T-cell (primary cell): ENCODE measurements around the gene NRSN2. TPM values are rescaled to one million over a fixed set of nuclear protein-coding genes. Genes with fewer than 3 reads are reported as not detected.
"Not testable (repeated sequence)": the region's sequence is repeated elsewhere in the genome, so short reads cannot be mapped to it uniquely, and the experiment has no call there.

Experiments used
- ATAC-seq, 4 experiments: fragments of 200-7000 bp in 3 of 4; fragments of 150-1000 bp in 1 of 4; cut with Tn5 transposase; replicated peaks in 1 of 4; 1 replicate in 3 of 4; 2 replicates in 1 of 4; pipeline ENCODE4 v1.10.0; 2021; ENCODE audit warnings: moderate library complexity in 3 of 4, mild to moderate bottlenecking in 2 of 4, moderate number of reproducible peaks in 1 of 4
- CTCF ChIA-PET, 2 donors: fragments of 300-600 bp; sonication (Branson Sonifier 250); formaldehyde crosslinking; loops; one replicate each; lab custom pipeline; 2022; ENCODE audit warnings: antibody characterized with exemption in 2 of 2; lab: Charles Lee
- POLR2A ChIA-PET, 2 donors: fragments of 300-600 bp; sonication (Branson Sonifier 250); formaldehyde crosslinking; loops; one replicate each; lab custom pipeline; 2022; ENCODE audit warnings: antibody characterized with exemption in 2 of 2; lab: Charles Lee
- DNase-seq, 35 experiments: peaks; one replicate each; pipeline versions ENCODE4 v3.0.0 to v3.0.0-alpha.2; 2013 to 2023
- H3K27ac ChIP-seq: one replicate; pipeline ENCODE4 v1.5.1; 2013; ENCODE audit warnings: low read length
- H3K27me3 ChIP-seq, 2 experiments: replicated peaks in 1 of 2; 1 replicate in 1 of 2; 2 replicates in 1 of 2; pipeline versions ENCODE4 v1.6.1 to v1.7.0; 2013; ENCODE audit warnings: low read length in 1 of 2, mixed read lengths in 1 of 2; ENCODE audit not compliant: control insufficient read depth in 2 of 2, insufficient read depth in 2 of 2; ENCODE audit errors: extremely low read depth in 1 of 2
- H3K36me3 ChIP-seq, 2 donors: 1 replicate in 1 of 2; 2 replicates in 1 of 2; pipeline versions ENCODE4 v1.6.1 to v1.7.0; 2013; ENCODE audit warnings: low read length in 1 of 2; ENCODE audit not compliant: control insufficient read depth in 2 of 2, insufficient read depth in 1 of 2; ENCODE audit errors: extremely low read depth in 1 of 2
- H3K4me1 ChIP-seq, 2 experiments: 1 replicate in 1 of 2; 2 replicates in 1 of 2; pipeline versions ENCODE4 v1.6.1 to v1.7.0; 2013; ENCODE audit warnings: low read length in 2 of 2, mixed read lengths in 1 of 2; ENCODE audit not compliant: insufficient read depth in 2 of 2, control insufficient read depth in 1 of 2; ENCODE audit errors: extremely low read depth in 1 of 2
- H3K4me3 ChIP-seq, 2 donors: 1 replicate in 1 of 2; 2 replicates in 1 of 2; pipeline versions ENCODE4 v1.5.1 to v1.7.0; 2013; ENCODE audit warnings: mild to moderate bottlenecking in 2 of 2, low read length in 1 of 2, moderate library complexity in 1 of 2; ENCODE audit not compliant: control insufficient read depth in 1 of 2; ENCODE audit errors: extremely low read depth in 1 of 2
- H3K9me3 ChIP-seq: 2 replicates; pipeline ENCODE4 v1.7.0; 2013
- H3K27ac Mint-ChIP-seq, 2 donors: one replicate each; pipeline ENCODE4 v1.8.0; 2020 to 2021; ENCODE audit warnings: mild to moderate bottlenecking in 2 of 2, mixed read lengths in 2 of 2
- H3K27me3 Mint-ChIP-seq, 2 donors: one replicate each; pipeline ENCODE4 v1.8.0; 2021 to 2022; ENCODE audit warnings: mixed read lengths in 2 of 2
- H3K36me3 Mint-ChIP-seq: one replicate; pipeline ENCODE4 v1.8.0; 2021; ENCODE audit warnings: mixed read lengths
- H3K4me1 Mint-ChIP-seq, 3 donors: one replicate each; pipeline ENCODE4 v1.8.0; 2020 to 2022; ENCODE audit warnings: mixed read lengths in 3 of 3, mild to moderate bottlenecking in 1 of 3
- H3K4me3 Mint-ChIP-seq, 3 donors: one replicate each; pipeline ENCODE4 v1.8.0; 2020 to 2022; ENCODE audit warnings: mild to moderate bottlenecking in 3 of 3, mixed read lengths in 3 of 3, moderate library complexity in 3 of 3
- H3K9me3 Mint-ChIP-seq, 3 donors: one replicate each; pipeline ENCODE4 v1.8.0; 2020 to 2022; ENCODE audit warnings: mixed read lengths in 3 of 3
- WGBS: methylation state at CpG from one replicate; pipeline ENCODE4 v1.1.5; 2013; ENCODE audit warnings: missing lambda C conversion rate; ENCODE audit not compliant: insufficient coverage; 5-methylcytosine and 5-hydroxymethylcytosine counted together
- total RNA-seq, 35 experiments: library from RNA in 6 of 35; stranded (reverse) in 6 of 35; fragments of 120-200 nt in 1 of 35; gene quantifications; one replicate each; pipeline versions ENCODE4 v1.2.1 to v1.2.4 and lab custom pipeline; 2013 to 2026

Gene NRSN2
- total RNA-seq, 5 donors from 2014 or later (not counting 1 experiment from before 2014, with no cell fraction given), result 0.70 to 1.8 (median 1.3) TPM

DNA sequence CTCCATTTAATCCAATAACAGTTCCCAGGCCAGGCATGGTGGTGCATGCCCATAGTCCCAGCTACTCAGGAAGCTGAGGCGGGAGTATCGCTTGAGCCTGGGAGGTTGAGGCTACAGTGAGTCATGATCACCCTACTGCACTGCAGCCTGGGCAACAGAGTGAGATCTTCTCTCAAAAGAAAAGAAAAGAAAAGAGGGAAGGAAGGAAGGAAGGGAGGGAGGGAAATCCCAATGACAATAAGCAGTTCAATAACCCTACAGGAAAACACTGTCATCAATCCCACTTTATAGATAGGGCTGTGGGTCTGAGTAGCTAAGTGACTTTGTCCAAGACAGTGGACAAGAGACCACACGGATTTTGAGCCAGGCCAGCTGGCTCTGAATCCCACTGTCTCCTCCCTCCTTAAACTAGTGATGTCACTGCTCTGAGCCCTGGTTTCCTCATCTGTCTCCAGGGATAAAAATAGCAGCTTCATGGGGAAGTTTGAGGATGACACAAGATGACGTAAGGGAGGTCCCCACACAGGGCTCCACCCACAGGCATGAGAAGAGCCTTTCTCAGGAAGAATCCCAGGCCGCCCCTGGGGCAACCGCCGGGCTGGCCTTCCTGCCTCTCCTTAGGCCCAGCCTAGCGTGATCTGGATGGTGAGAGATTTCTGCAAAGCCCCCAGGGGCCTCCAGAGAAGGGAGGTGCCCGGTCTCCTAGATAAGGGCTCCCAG is 26.4 kb downstream of the NRSN2 start:
- Histone ChIP-seq H3K4me1 (peaks cover 4 to 7% of the 10 kb centered on the region in 2 experiments), H3K9me3 (no peaks in the 10 kb centered on the region), H3K27ac (no peak overlapping the region), H3K36me3 (no peaks in the 10 kb centered on the region), H3K27me3 (peaks cover 0 to 2% of the 10 kb centered on the region in 2 experiments), H3K4me3 (no peak overlapping the region)
- Mint-ChIP-seq H3K9me3 (no peaks in the 10 kb centered on the region), H3K4me1 (peaks cover 7 to 20% (median 14%) of the 10 kb centered on the region in 3 donors), H3K36me3 (no peaks in the 10 kb centered on the region), H3K4me3 (no peak overlapping the region), H3K27ac (no peak overlapping the region), H3K27me3 (no peaks in the 10 kb centered on the region)
- CTCF ChIA-PET, result no interaction called here
- peak in 1 of 35 experiments; percentile 10 for DNase-seq
- no peak for ATAC-seq
- POLR2A ChIA-PET, result no interaction called here
- WGBS, result 77% methylated on average over 3 of the region's 9 CpGs

DNA sequence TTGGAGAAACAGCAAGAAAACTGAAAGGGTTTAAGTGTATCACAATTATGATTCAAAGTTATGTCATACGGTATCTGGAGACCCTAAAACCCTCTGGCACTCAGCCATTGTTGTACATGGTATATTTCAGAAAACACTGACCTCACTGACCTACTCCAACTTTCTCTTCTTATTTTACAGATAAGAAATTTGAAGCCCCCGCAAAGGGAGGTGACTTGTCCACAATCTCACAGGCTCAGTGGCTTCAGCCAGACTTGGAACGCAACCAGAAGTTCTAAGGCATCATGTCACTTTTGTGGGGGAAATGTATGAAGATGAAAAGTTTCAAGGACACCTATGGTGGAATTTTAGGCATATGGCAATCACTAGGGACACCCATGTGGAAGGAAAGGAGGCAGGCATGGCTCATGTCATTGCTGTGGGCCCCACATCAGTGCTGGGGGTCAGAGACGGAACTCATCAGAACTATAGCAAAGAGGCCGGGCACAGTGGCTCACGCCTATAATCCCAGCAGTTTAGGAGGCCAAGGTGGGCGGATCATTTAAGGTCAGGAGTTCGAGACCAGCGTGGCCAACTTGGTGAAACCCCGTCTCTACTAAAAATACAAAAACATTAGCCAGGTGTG is 28.5 kb downstream of the NRSN2 start:
- Histone ChIP-seq H3K27me3 (no peaks in the 10 kb centered on the region), H3K4me1 (peaks cover 4 to 10% of the 10 kb centered on the region in 2 experiments), H3K36me3 (no peaks in the 10 kb centered on the region), H3K4me3 (no peak overlapping the region), H3K27ac (no peak overlapping the region), H3K9me3 (no peaks in the 10 kb centered on the region)
- peaks cover 7 to 18% (median 9%) of the 10 kb centered on the region in 3 donors for H3K4me1 Mint-ChIP-seq
- H3K27me3 Mint-ChIP-seq, result no peaks in the 10 kb centered on the region
- no peak overlapping the region for H3K27ac Mint-ChIP-seq
- no peak overlapping the region for H3K4me3 Mint-ChIP-seq
- H3K36me3 Mint-ChIP-seq, result no peaks in the 10 kb centered on the region
- H3K9me3 Mint-ChIP-seq, result no peaks in the 10 kb centered on the region
- DNase-seq, result no peak
- POLR2A ChIA-PET, result no interaction called here
- ATAC-seq, result no peak
- 92% methylated on average over 8 of the region's 10 CpGs for WGBS
- CTCF ChIA-PET, result no interaction called here

DNA sequence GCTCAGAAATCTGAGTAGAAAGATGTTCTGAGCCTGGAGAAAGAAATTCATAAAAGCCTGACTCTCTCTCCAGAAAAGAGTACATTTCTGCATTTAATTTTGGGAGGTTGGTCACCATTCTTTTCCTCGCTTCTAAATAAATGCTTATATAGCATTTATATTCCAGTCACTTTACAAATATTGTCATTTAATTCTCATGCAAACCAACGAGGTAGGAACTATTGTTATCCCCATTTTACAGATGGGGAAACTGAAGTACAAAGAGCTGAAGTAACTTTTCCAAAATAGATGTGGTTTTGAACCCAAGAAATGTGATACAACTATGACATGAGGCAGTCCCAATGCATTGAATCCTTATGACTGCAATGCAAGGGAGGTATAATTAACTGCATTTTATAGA is 29.2 kb downstream of the NRSN2 start:
- Mint-ChIP-seq H3K27me3 (no peaks in the 10 kb centered on the region), H3K4me3 (no peak overlapping the region), H3K27ac (no peak overlapping the region), H3K4me1 (peaks cover 7 to 18% (median 9%) of the 10 kb centered on the region in 3 donors), H3K9me3 (no peaks in the 10 kb centered on the region), H3K36me3 (no peaks in the 10 kb centered on the region)
- no peak overlapping the region for H3K27ac ChIP-seq
- ChIA-PET POLR2A (no interaction called here), CTCF (interaction anchor here in 1 of 2 donors (0.6 kb wide), 1 partner anchor 102 kb away, joined by 4 read pairs; no protein-coding TSS in a partner anchor)
- ATAC-seq, result no peak
- H3K4me3 ChIP-seq, result no peak overlapping the region
- H3K36me3 ChIP-seq, result no peaks in the 10 kb centered on the region
- DNase-seq, result no peak
- no CpG with 5 or more reads among the region's 2 CpGs for WGBS
- H3K27me3 ChIP-seq, result no peaks in the 10 kb centered on the region
- H3K9me3 ChIP-seq, result no peaks in the 10 kb centered on the region
- H3K4me1 ChIP-seq, result peaks cover 4 to 10% of the 10 kb centered on the region in 2 experiments

DNA sequence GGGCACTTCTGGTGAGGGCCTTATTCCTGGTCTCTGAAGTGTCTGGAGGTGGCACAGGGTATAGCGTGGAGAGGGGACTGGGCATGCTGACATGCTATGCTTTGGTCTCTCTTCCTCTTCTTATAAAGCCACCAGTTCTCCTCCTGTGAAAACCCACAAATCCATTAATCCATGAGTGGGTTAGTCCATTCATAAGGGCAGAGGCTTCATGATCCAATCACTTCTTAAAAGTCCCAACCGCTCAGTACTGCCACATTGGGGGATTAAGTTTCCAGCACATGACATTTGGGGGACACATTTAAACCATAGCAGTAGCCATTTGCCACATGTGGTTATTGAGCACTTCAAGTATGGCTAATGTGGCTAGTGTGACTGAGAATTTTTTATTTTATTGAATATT is 29.8 kb downstream of the NRSN2 start:
- DNase-seq, result no peak

DNA sequence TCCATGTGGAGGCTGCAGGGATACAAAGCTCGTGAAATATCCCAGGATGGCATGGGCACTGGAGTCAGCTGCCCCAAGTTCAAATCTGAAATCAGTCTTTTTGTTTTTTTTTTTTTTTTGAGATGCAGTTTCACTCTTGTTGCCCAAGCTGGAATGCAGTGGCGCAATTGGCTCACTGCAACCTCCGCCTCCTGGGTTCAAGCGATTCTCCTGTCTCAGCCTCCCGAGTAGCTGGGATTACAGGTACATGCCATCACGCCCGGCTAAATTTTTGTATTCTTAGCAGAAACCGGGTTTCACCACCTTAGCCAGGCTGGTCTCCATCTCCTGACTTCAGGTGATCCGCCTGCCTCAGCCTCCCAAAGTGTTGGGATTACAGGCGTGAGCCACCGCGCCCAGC is 30.7 kb downstream of the NRSN2 start:
- POLR2A ChIA-PET, H3K36me3 Mint-ChIP-seq, H3K36me3 ChIP-seq, H3K27ac Mint-ChIP-seq, H3K9me3 ChIP-seq, H3K27me3 Mint-ChIP-seq, H3K27ac ChIP-seq, ATAC-seq, H3K27me3 ChIP-seq, H3K4me3 Mint-ChIP-seq, H3K4me3 ChIP-seq, DNase-seq, H3K9me3 Mint-ChIP-seq: not testable (repeated sequence)
- CTCF ChIA-PET, result interaction anchor here in 1 of 2 donors (0.7 kb wide), 1 partner anchor 9 kb away, joined by 3 read pairs; no protein-coding TSS in a partner anchor
- peaks cover 5 to 10% (median 7%) of the 10 kb centered on the region in 3 donors for H3K4me1 Mint-ChIP-seq
- peaks cover 2 to 12% of the 10 kb centered on the region in 2 experiments for H3K4me1 ChIP-seq
- WGBS, result 86% methylated on average over 8 of the region's 12 CpGs

More for the DNA sequence above, 29.8 kb downstream of the NRSN2 start:
- no peak overlapping the region for H3K27ac ChIP-seq
- H3K4me3 ChIP-seq, result no peak overlapping the region
- no peak for ATAC-seq
- no peak overlapping the region for H3K27ac Mint-ChIP-seq
- H3K4me3 Mint-ChIP-seq, result no peak overlapping the region
- CTCF ChIA-PET, result interaction anchor here in 1 of 2 donors (0.6 to 0.7 kb wide), 2 partner anchors 10 to 102 kb away, joined by 3 to 4 read pairs; no protein-coding TSS in a partner anchor
- no CpG with 5 or more reads among the region's 2 CpGs for WGBS
- H3K9me3 ChIP-seq, result no peaks in the 10 kb centered on the region
- POLR2A ChIA-PET, result no interaction called here
- peaks cover 6 to 12% (median 9%) of the 10 kb centered on the region in 3 donors for H3K4me1 Mint-ChIP-seq
- no peaks in the 10 kb centered on the region for H3K36me3 Mint-ChIP-seq
- H3K27me3 ChIP-seq, result no peaks in the 10 kb centered on the region
- H3K36me3 ChIP-seq, result no peaks in the 10 kb centered on the region
- no peaks in the 10 kb centered on the region for H3K9me3 Mint-ChIP-seq
- H3K27me3 Mint-ChIP-seq, result no peaks in the 10 kb centered on the region
- peaks cover 4 to 13% of the 10 kb centered on the region in 2 experiments for H3K4me1 ChIP-seq

DNA sequence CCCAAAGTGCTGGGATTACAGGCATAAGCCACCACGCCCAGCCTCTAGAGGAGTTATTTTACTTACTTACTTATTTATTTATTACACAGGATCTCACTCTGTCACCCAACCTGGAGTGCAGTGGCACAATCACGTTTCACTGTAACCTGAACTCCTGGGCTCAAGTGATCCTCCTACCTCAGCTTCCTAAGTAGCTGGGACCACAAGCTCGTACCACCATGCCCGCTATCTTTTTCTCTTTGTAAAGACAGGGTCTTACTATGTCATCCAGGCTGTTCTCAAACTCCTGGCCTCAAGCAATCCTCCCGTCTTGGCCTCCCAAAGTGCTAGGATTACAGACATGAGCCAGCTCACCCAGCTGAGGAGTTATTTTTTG is 32.0 kb downstream of the NRSN2 start:
- Histone ChIP-seq H3K27me3 (no peaks in the 10 kb centered on the region), H3K9me3 (no peaks in the 10 kb centered on the region), H3K27ac (no peak overlapping the region), H3K4me3 (no peak overlapping the region), H3K4me1 (peaks cover 2 to 12% of the 10 kb centered on the region in 2 experiments), H3K36me3 (no peaks in the 10 kb centered on the region)
- CTCF ChIA-PET, result no interaction called here
- H3K9me3 Mint-ChIP-seq, result no peaks in the 10 kb centered on the region
- POLR2A ChIA-PET, result no interaction called here
- no peaks in the 10 kb centered on the region for H3K27me3 Mint-ChIP-seq
- H3K4me3 Mint-ChIP-seq, result peak overlapping the region in 1 of 3 donors; percentile 86
- DNase-seq (no peak), ATAC-seq (no peak)
- peaks cover 8 to 13% (median 11%) of the 10 kb centered on the region in 3 donors for H3K4me1 Mint-ChIP-seq
- 85% methylated on average over 4 of the region's 5 CpGs for WGBS
- no peak overlapping the region for H3K27ac Mint-ChIP-seq
- H3K36me3 Mint-ChIP-seq, result no peaks in the 10 kb centered on the region
